HG02610 (cell line): ENCODE measurements around the gene SRPK3.
A peak's percentile ranks its signal among the peaks of the same experiment; 100 is the strongest.

Experiments
- ATAC-seq: cut with Tn5 transposase; IDR thresholded peaks from one replicate; pipeline ENCODE4 v1.9.1; 2021; ENCODE audit warnings: mild to moderate bottlenecking, moderate library complexity; ENCODE audit not compliant: unreplicated experiment

Gene SRPK3

GRCh38 chrX:153782871-153783270 is 2.0 kb downstream of the SRPK3 start:
- no peak for ATAC-seq

GRCh38 chrX:153783378-153784013 is 2.7 kb downstream of the SRPK3 start:
- ATAC-seq = no peak

GRCh38 chrX:153784325-153784967 is 3.6 kb downstream of the SRPK3 start:
- ATAC-seq = no peak

GRCh38 chrX:153786669-153787068 is 5.8 kb downstream of the SRPK3 start:
- ATAC-seq = no peak

GRCh38 chrX:153789654-153790053 is 8.8 kb downstream of the SRPK3 start:
- ATAC-seq = no peak

GRCh38 chrX:153791104-153791852 is 10.4 kb downstream of the SRPK3 start:
- ATAC-seq = no peak

- ATAC-seq = no peak
Measured at GRCh38 chrX:153792368-153792767, 11.5 kb downstream of the SRPK3 start.

- ATAC-seq = no peak
Measured at GRCh38 chrX:153793291-153793690, 12.4 kb downstream of the SRPK3 start.

GRCh38 chrX:153794018-153794896 is 13.4 kb downstream of the SRPK3 start, which contains the start of the genes IDH3G and SSR4:
TSS of gene IDH3G (minus strand) at chrX:153794375. CDS start at chrX:153794326, 49 bp downstream.
TSS of gene SSR4 (plus strand) at chrX:153794668. CDS start at chrX:153794688, 20 bp downstream.
- peak; percentile 94 for ATAC-seq

- no peak for ATAC-seq
Measured at GRCh38 chrX:153794897-153795816, 14.3 kb downstream of the SRPK3 start.

GRCh38 chrX:153797415-153798015 is 16.7 kb downstream of the SRPK3 start:
- ATAC-seq = no peak

GRCh38 chrX:153799326-153799725 is 18.5 kb downstream of the SRPK3 start:
- ATAC-seq = no peak

- ATAC-seq = no peak
Measured at GRCh38 chrX:153800177-153800722, 19.4 kb downstream of the SRPK3 start.

GRCh38 chrX:153800746-153801145 is 19.9 kb downstream of the SRPK3 start:
- no peak for ATAC-seq

- no peak for ATAC-seq
Measured at GRCh38 chrX:153801669-153802068, 20.8 kb downstream of the SRPK3 start.

GRCh38 chrX:153802513-153803045 is 21.7 kb downstream of the SRPK3 start:
- no peak for ATAC-seq

GRCh38 chrX:153803211-153804099 is 22.6 kb downstream of the SRPK3 start:
- no peak for ATAC-seq

- no peak for ATAC-seq
Measured at GRCh38 chrX:153804100-153804595, 23.3 kb downstream of the SRPK3 start.
